ENCODE measurements around the gene CASP12. TPM values are rescaled to one million over a fixed set of nuclear protein-coding genes. Genes with fewer than 3 reads are reported as not detected.

CASP12 gene
- total RNA-seq, 1 experiment from 2014 or later, result not detected

DNA sequence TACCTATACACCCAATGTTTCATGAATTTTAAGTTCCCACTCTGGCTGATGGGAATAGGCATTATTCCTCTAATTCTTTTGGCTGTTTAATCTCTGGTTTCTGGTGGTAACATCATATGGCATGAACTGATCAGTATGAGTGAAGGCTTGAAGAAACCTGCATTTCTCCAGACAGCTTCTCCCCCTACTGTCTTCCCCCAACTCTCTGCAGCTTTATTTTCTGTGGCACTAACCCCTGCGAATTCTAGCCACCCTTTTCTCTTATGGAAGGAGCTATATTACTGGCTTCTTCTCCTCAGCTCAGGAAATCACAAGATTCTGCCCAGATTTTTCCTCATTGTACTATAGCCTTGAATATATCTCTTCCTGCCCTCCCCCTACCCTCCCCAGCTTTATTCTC is 57.1 kb downstream of the CASP12 start:
- no peak for DNase-seq (ENCODE audit: low spot score)

DNA sequence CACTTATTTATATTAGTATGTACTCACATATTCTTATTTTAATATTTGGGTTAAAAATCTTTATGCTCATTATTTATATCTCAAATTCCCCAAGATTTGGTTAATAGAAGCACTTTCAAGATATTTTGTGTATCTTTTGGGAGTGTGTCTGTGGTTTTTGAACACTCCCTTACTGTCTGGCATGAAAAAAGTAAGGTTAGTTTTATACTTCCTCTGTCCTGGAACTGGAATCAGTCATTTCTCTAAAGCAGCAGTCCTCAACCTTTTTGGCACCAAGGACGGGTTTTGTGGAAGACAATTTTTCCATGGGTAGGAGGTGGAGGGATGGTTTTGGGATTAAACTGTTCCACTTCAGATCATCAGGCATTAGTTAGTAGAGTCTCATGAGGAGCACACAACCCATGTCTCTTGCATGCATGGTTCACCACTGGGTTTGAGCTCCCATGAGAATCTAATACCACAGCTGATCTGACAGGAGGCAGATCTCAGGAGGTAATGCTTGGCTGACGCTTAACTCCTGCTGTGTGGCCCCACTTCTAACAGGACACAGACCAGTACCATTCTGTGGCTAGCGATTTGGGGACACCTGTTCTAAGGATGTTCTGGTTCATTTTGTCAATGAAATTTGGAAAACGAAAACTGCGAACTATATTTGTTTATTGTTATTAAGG is 60.2 kb downstream of the CASP12 start:
- no peak for DNase-seq (ENCODE audit: low spot score)

DNA sequence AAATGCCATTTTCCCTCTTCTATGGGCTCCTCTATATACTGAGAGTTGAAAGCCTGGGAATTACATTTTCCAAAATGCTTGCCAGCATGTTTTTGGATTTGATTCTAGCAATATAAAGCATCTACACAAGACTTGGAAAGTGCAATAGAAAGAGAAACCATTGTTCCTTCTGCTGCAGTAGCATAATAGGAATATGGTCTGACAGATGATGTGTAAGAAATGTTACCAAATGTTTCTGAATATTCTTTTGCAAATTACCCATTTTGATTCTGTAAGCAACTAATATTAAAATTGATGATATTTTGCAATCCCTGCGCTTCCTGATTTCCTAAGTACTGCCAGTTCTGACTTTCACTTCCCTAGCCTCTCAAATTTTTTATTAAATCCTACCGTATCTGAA is 61.6 kb downstream of the CASP12 start:
- DNase-seq (ENCODE audit: low spot score), result no peak

Small RNAs within 50 kb of the gene (small RNA-seq; reads per million reads assigned to genes)
- gene AP002004.1, result not detected

Other genes starting within 250 kb of the CASP12 start
- gene CASP4, start 70.1 kb upstream of the CASP12 start, total RNA-seq (2014; rRNA removed; shearing (Covaris generic)), result 56.6 and 58.2 TPM in 2 replicates
- gene CASP5, start 124.7 kb upstream of the CASP12 start, total RNA-seq (2014; rRNA removed; shearing (Covaris generic)), result not detected in 2 replicates
- gene CASP1, start 136.7 kb upstream of the CASP12 start, total RNA-seq (2014; rRNA removed; shearing (Covaris generic)), result 0.05 TPM in 1 of 2 replicates, not detected in the other
- not detected in 2 replicates for gene CARD16, start 146.9 kb upstream of the CASP12 start, total RNA-seq (2014; rRNA removed; shearing (Covaris generic))
- gene CARD18, start 241.3 kb upstream of the CASP12 start, total RNA-seq (2014; rRNA removed; shearing (Covaris generic)), result not detected in 2 replicates